ENCODE measurements around the gene TRMU. TPM values are rescaled to one million over a fixed set of nuclear protein-coding genes. Genes with fewer than 3 reads are reported as not detected.
A peak's percentile ranks its signal among the peaks of the same experiment; 100 is the strongest.

Gene TRMU
- total and polyA plus RNA-seq, 2 donors (not counting 3 experiments of a cell fraction or from before 2014, with no cell fraction given), result 42.4 to 65.7 TPM

GRCh38 chr22:46360891-46361290 lies 25.4 kb downstream of the TRMU start:
- intact Hi-C loops (cut with micrococcal nuclease) (no loop called here), dilution Hi-C loops (cut with MboI; ENCODE audit: extremely low pct_ligation_motif_present, low sequenced_read_pairs) (no loop called here)
- H3K4me3 ChIP-seq (replicated peaks in 1 of 3; ENCODE audit: insufficient read depth in 1 of 3, low read depth in 1 of 3, low read length in 3 of 3), result no peak overlapping the region
- DNase-seq (ENCODE audit: low read depth, low spot score), result no peak
- no peak overlapping the region for H2AFZ ChIP-seq (ENCODE audit: low read depth, low read length)
- H3K27me3 ChIP-seq (ENCODE audit: control insufficient read depth in 2 of 2, insufficient read depth in 2 of 2, low read length in 2 of 2), result no peaks in the 10 kb centered on the region
- TF ChIP-seq GATA2 (IDR thresholded peaks at IDR 0.05; ENCODE audit: insufficient read depth, insufficient read length, low read depth, low read length), result no peak
- no peak for TF ChIP-seq EZH2 (IDR thresholded peaks at IDR 0.05; ENCODE audit: borderline replicate concordance, low read depth, low read length, severe bottlenecking)
- no peak for TF ChIP-seq MYC (IDR thresholded peaks at IDR 0.05; ENCODE audit: low read depth, low read length)
- no peak for TF ChIP-seq POLR2A (IDR thresholded peaks at IDR 0.05; ENCODE audit: low read depth, low read length)
- no peak for TF ChIP-seq FOS (IDR thresholded peaks at IDR 0.05; ENCODE audit: borderline replicate concordance, insufficient read depth, low read length)
- TF ChIP-seq POLR2AphosphoS5 (IDR thresholded peaks at IDR 0.05; ENCODE audit: insufficient read depth, low read depth, low read length), result no peak
- TF ChIP-seq, protein P1, sequence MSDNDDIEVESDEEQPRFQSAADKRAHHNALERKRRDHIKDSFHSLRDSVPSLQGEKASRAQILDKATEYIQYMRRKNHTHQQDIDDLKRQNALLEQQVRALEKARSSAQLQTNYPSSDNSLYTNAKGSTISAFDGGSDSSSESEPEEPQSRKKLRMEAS (IDR thresholded peaks at IDR 0.05; ENCODE audit: insufficient read depth, insufficient read length), result no peak
- no peak for TF ChIP-seq CTCF (IDR thresholded peaks at IDR 0.05; ENCODE audit: extremely low read depth in 1 of 2, insufficient read depth in 1 of 2, low read depth in 1 of 2, low read length in 2 of 2)
- TF ChIP-seq JUN (IDR thresholded peaks at IDR 0.05; ENCODE audit: borderline replicate concordance, insufficient read depth, insufficient read length, low read depth), result no peak
- H3K9me3 ChIP-seq (replicated peaks; ENCODE audit: control insufficient read depth, insufficient read depth, low read length), result no peaks in the 10 kb centered on the region
- CTCF ChIA-PET, result no interaction called here
- peaks cover 0 to 4% of the 10 kb centered on the region in 2 experiments for H3K36me3 ChIP-seq (ENCODE audit: control insufficient read depth in 2 of 2, extremely low read depth in 1 of 2, insufficient read depth in 2 of 2, low read length in 2 of 2)
- no peak overlapping the region for H3K27ac ChIP-seq (ENCODE audit: insufficient read depth, low read depth, low read length)
- FAIRE-seq, result peak; percentile 24
- H3K9ac ChIP-seq (replicated peaks; ENCODE audit: extremely low read depth, insufficient read depth, low read length), result no peak overlapping the region
- H4K20me1 ChIP-seq (replicated peaks; ENCODE audit: control insufficient read depth, extremely low read depth, insufficient read depth, low read length), result no peaks in the 10 kb centered on the region
- H3K4me2 ChIP-seq (ENCODE audit: insufficient read depth, low read length), result no peak overlapping the region
- H3K79me2 ChIP-seq (ENCODE audit: control insufficient read depth, insufficient read depth, low read length), result no peaks in the 10 kb centered on the region
- POLR2A ChIA-PET, result no interaction called here
- H3K4me1 ChIP-seq (ENCODE audit: control insufficient read depth, extremely low read depth, insufficient read depth, low read length), result no peaks in the 10 kb centered on the region
- BruUV-seq (replicated peaks), result no TSS peak
- no peaks in the 10 kb centered on the region for H3K9me1 ChIP-seq (replicated peaks; ENCODE audit: control insufficient read depth, extremely low read depth, insufficient read depth, low read length)

Data from endothelial cell of umbilical vein (primary cell).